Measurements from ENCODE around the gene KIF1A.
"Not testable (repeated sequence)": the region's sequence is repeated elsewhere in the genome, so short reads cannot be mapped to it uniquely, and the experiment has no call there.

Gene KIF1A

GRCh38 chr2:240848900-240849680 is 29.1 kb upstream of the KIF1A start:
- DNase-seq (ENCODE audit: low read depth, low spot score) = no peak

DNA sequence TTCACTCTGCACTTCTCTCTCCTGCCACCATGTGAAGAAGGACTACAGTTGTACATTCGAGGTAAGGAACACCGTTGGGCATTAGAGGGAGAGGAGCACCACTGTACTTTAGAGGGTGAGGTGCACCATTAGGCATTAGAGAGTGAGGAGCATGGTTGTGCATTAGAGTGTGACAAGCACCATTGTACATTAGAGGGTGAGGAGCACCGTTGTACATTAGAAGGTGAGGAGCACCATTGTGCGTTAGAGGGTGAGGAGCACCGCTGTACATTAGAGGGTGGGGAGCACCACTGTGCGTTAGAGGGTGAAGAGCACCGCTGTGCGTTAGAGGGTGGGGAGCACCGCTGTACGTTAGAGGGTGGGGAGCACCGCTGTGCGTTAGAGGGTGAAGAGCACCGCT is 27.8 kb upstream of the KIF1A start:
- DNase-seq (ENCODE audit: low read depth, low spot score) = no peak

DNA sequence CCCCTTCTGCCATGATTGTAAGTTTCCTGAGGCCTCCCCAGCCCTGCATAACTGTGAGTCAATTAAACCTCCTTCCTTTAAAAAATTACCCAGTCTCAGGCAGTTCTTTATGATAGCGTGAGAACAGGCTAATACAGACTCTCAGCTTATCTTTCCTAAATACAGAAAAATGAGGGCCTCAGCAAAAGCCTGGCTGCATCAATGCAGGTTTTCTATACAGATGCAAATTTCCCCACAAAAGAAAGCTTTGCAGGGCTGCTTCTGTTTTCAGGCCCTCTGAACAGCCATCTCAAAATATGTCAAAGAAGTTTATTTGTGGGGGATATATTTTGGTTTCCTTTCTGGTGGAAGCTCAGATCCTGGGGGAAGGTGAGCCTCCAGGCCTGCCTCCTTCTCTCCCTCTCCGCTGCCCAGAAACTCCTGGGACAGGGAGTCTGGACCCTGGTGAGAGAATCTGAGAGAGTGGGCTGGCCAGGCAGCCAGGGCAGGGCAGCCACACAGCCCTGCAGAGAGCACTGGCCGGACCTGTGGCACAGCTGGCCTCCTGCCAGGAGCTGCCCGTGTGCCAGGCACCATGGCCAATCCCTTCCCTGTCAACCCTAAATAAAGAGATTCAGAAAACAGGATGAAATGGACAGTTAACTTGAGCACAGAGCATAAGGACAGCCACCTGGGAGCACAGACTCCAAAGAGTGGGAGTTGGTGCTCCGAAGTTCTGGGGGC is 27.0 kb upstream of the KIF1A start:
- no peak for DNase-seq (ENCODE audit: low read depth, low spot score)

DNA sequence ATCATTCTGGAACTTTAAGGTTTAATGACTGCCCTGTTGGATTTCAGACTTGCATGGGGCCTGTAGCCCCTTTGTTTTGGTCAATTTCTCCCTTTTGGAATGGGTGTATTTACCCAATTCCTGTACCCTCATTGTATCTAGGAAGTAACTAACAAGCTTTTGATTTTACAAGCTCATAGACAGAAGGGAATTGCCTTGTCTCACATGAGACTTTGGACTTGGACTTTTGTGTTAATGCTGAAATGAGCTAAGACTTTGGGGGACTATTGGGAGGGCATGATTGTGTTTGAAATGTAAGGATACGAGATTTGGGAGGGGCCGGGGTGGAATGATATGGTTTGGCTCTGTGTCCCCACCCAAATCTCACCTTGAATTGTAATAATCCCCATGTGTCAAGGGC is 26.3 kb upstream of the KIF1A start:
- not testable (repeated sequence) for DNase-seq (ENCODE audit: low read depth, low spot score)

DNA sequence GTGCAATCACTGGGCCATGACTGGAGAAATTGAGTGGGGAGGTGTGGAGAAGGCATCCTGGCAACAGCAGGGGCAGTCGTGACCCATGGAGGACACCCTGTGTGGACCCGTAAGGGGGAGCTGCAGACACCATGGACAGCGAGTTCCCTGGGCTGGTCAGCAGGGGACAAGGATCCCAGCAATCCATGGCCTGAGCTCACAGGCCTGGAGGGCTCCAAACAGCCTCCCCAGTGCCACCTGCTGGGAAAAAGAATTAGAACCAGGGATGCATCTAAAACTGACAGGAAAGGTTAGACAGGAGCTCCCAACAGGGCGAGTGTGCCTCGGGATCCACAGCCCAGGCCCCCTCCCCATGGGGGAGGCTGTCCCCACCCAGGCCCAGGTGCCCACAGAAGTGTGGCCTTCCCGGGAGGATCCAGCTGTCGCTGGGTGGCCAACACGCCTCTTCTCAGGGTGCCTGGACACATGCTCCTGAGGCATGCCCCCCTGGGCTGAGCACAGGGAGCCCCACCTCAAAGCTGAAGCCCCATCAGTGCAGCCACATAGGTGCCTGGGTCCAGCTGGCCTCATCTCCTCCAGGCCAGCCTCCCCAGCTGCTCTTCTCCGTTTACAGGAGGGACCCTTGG is 20.5 kb upstream of the KIF1A start:
- no peak for DNase-seq (ENCODE audit: low read depth, low spot score)

DNA sequence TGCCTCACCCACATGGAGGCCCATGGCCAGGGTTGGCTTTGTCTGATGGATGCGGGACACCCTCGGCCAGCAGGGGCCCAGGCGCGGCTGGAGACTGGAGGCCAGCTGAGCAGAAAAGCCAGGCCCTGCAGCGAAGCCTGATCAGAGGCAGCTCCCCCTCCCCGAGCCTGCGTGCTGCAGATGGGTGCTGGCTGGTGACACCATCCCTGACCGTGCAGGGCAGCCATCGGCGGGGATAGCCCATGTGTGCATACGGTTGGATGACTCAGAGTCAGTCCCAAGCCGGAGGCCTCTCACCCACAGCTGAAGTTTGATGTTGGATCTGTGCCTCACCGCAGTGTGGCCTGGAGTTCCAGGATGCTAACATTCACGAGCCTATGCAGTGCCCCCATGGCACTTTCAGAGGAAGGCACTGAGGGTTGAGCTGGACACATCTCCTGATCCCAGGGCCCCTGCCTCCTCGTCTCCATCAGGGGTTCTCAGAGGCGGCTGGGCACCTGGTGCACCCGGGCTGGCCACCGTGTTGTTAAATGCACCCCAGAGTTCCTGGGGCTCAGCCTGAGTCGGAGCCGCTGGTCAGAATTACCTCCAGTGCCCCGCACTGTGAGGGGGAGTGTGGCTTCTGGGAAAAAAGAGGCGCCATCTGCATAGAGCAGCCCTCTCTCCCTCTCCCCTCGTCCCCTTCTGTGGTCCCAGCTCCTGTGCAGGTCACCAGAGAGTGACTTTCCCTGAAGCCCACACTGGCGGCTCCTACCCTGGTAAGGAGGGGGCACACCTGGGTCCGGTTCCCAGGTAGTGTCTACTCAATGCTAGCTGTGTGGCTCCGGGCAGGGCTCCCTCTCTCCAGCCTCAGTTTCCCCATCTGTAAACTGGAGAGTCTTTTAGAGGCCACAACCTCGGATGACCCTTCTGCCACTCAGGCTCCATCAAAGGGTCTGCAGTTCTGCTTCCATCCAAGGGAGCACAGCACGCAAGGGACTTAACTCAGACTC is 19.4 kb upstream of the KIF1A start:
- no peak for DNase-seq (ENCODE audit: low read depth, low spot score)

- no peak for DNase-seq (ENCODE audit: low read depth, low spot score)
These were observed 17.6 kb upstream of the KIF1A start for GRCh38 chr2:240837621-240838020.

GRCh38 chr2:240836781-240837467 is 16.9 kb upstream of the KIF1A start:
- no peak for DNase-seq (ENCODE audit: low read depth, low spot score)

DNA sequence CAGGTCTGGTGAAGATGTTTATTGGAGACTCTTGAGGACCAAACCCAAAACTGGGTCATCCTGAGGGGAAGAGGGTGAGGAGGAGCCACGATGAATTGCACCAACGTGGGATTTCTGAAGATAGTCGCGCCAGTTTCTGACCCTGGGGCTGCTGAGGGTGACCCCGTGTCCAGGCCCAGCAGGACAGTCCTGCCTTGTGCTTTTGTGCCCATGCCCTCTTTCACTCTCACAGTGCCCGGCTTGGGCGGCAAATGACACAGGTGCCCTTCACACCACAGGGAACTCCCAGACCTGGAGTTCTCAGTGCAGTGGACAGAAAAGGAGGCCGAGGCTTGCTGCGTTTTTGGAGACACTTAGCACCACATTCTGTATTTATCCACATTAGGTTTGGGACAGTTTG is 15.5 kb upstream of the KIF1A start:
- no peak for DNase-seq (ENCODE audit: low read depth, low spot score)

GRCh38 chr2:240834377-240834975 is 14.5 kb upstream of the KIF1A start:
- DNase-seq (ENCODE audit: low read depth, low spot score) = no peak

- no peak for DNase-seq (ENCODE audit: low read depth, low spot score)
These were observed 13.8 kb upstream of the KIF1A start for GRCh38 chr2:240833724-240834285.

- DNase-seq (ENCODE audit: low read depth, low spot score) = no peak
These were observed 13.0 kb upstream of the KIF1A start for GRCh38 chr2:240832921-240833494.

GRCh38 chr2:240832205-240832727 is 12.2 kb upstream of the KIF1A start:
- DNase-seq (ENCODE audit: low read depth, low spot score) = peak; percentile 94

- DNase-seq (ENCODE audit: low read depth, low spot score) = no peak
These were observed 11.7 kb upstream of the KIF1A start for GRCh38 chr2:240831594-240832204.

DNA sequence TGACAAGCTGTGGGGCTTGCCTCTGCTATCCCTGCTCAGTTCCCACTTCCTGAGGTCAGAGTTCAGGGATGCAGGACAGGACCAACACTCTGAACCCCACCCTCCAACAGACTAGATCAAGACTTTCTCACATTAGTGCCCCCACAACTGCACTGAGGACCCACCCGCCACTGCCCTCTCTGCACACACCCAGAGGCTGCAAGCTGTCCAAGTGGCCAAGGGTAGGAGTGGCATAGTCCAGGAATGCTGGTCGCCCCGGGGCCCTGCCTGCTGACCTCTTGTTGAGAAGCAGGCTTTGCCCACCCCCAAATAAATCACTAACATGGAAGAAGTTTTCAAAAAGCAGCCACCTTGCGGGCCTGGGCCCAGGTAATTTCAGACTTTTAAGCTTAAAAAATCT is 5.5 kb upstream of the KIF1A start:
- no peak for DNase-seq (ENCODE audit: low read depth, low spot score)

GRCh38 chr2:240823449-240824336 is 3.7 kb upstream of the KIF1A start:
- no peak for DNase-seq (ENCODE audit: low read depth, low spot score)

- DNase-seq (ENCODE audit: low read depth, low spot score) = no peak
These were observed 2.3 kb upstream of the KIF1A start for GRCh38 chr2:240822280-240822847.

DNA sequence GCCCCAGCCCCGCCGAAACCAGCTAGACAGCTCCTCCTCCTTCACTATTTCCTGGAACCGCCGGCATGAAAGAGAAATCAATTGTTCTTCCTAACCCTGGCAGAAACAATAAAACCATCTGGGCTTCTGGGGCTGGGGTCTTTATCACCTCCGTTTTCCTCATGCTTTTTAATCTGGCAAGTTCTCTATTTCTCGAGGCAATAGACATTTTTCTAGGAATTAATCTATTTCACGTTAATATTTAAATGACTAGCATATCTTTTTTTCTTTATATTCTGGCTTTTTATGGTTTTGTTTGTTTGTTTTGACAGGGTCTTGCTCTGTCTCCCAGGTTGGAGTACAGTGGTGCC is 1.4 kb upstream of the KIF1A start:
- DNase-seq (ENCODE audit: low read depth, low spot score) = no peak

Data from activated naive CD8-positive, alpha-beta T cell treated with anti-CD3 and anti-CD28 coated beads, Interleukin-2, amount 50 U/mL, for 16 hours (primary cell).